IMR-90 (cell line): ENCODE results near the gene ABCB10. TPM values are rescaled to one million over a fixed set of nuclear protein-coding genes. Genes with fewer than 3 reads are reported as not detected.

Experiments used
- ATAC-seq: fragments of 200-7000 bp; cut with Tn5 transposase; 2 replicates; pipeline ENCODE4 v1.9.1; 2020; ENCODE audit warnings: low read depth, mild to moderate bottlenecking, moderate library complexity
- BruUV-seq: library from RNA; stranded (reverse); fragments of 400-500 nt; replicated peaks from 2 replicates; lab custom pipeline; 2021; lab: Mats Ljungman, UMichigan
- CTCF ChIA-PET: fragments of 300-600 bp; formaldehyde crosslinking; extraction: SDS; loops from one replicate; lab custom pipeline; 2021; ENCODE audit warnings: antibody characterized with exemption; lab: Yijun Ruan, JAX
- POLR2A ChIA-PET: fragments of 300-600 bp; sonication (Branson Sonifier 250); formaldehyde crosslinking; loops from one replicate; lab custom pipeline; 2022; ENCODE audit warnings: antibody characterized with exemption; ENCODE audit not compliant: unreplicated experiment; lab: Charles Lee
- DNase-seq: peaks from one replicate; pipeline ENCODE4 v3.0.0; 2013
- H2AFZ ChIP-seq: replicated peaks from 2 replicates; pipeline ENCODE3; 2013; ENCODE audit warnings: low read length, mild to moderate bottlenecking; ENCODE audit not compliant: poor library complexity
- H2AK5ac ChIP-seq: 2 replicates; pipeline ENCODE4 v1.6.1; 2013; ENCODE audit warnings: low read depth, low read length, inconsistent platforms
- H2AK9ac ChIP-seq: replicated peaks from 2 replicates; pipeline ENCODE3; 2013; ENCODE audit warnings: mild to moderate bottlenecking, low read depth, low read length, moderate library complexity; ENCODE audit not compliant: poor library complexity
- H2BK120ac ChIP-seq: 2 replicates; pipeline ENCODE4 v1.6.1; 2013; ENCODE audit warnings: low read depth, low read length, inconsistent platforms
- H2BK15ac ChIP-seq: 3 replicates; pipeline ENCODE4 v1.6.1; 2013; ENCODE audit warnings: low read depth, low read length, inconsistent platforms
- H2BK20ac ChIP-seq: 2 replicates; pipeline ENCODE4 v1.6.1; 2013; ENCODE audit warnings: low read depth, mild to moderate bottlenecking, inconsistent platforms, low read length, moderate library complexity
- H2BK5ac ChIP-seq: 2 replicates; pipeline ENCODE4 v1.6.1; 2013; ENCODE audit warnings: mild to moderate bottlenecking, low read depth, low read length, inconsistent platforms; ENCODE audit not compliant: poor library complexity, severe bottlenecking
- H3K14ac ChIP-seq: replicated peaks from 2 replicates; pipeline ENCODE4 v1.6.1; 2013; ENCODE audit warnings: low read depth, low read length, inconsistent platforms
- H3K18ac ChIP-seq: 2 replicates; pipeline ENCODE4 v1.6.1; 2013; ENCODE audit warnings: low read depth, low read length, control low read depth
- H3K23ac ChIP-seq: 2 replicates; pipeline ENCODE4 v1.6.1; 2013; ENCODE audit warnings: low read depth, low read length, inconsistent platforms
- H3K27ac ChIP-seq: 2 replicates; pipeline ENCODE4 v1.5.1; 2013; ENCODE audit warnings: mild to moderate bottlenecking, control low read depth, low read length; ENCODE audit not compliant: insufficient read depth
- H3K27me3 ChIP-seq: 2 replicates; pipeline ENCODE4 v1.6.1; 2013; ENCODE audit warnings: low read length; ENCODE audit not compliant: control insufficient read depth, insufficient read depth
- H3K36me3 ChIP-seq: 2 replicates; pipeline ENCODE4 v1.6.1; 2013; ENCODE audit warnings: low read length, mixed read lengths; ENCODE audit not compliant: control insufficient read depth, insufficient read depth
- H3K4ac ChIP-seq: 2 replicates; pipeline ENCODE4 v1.6.1; 2013; ENCODE audit warnings: low read depth, low read length, inconsistent platforms
- H3K4me1 ChIP-seq: 2 replicates; pipeline ENCODE4 v1.6.1; 2013; ENCODE audit warnings: low read length, mixed read lengths; ENCODE audit not compliant: control insufficient read depth, insufficient read depth
- H3K4me2 ChIP-seq: 2 replicates; pipeline ENCODE4 v1.6.1; 2013; ENCODE audit warnings: low read depth, mild to moderate bottlenecking, control low read depth, low read length, moderate library complexity
- H3K4me3 ChIP-seq: 2 replicates; pipeline ENCODE4 v1.5.1; 2013; ENCODE audit warnings: low read depth, mild to moderate bottlenecking, control low read depth, low read length, moderate library complexity; ENCODE audit not compliant: insufficient read depth
- H3K56ac ChIP-seq: 2 replicates; pipeline ENCODE4 v1.6.1; 2013; ENCODE audit warnings: low read length, inconsistent platforms; ENCODE audit not compliant: insufficient read depth; ENCODE audit errors: extremely low read depth
- H3K79me1 ChIP-seq, 2 experiments: 2 replicates each; pipeline ENCODE4 v1.6.1; 2013; ENCODE audit warnings: low read length in 2 of 2, inconsistent platforms in 1 of 2, low read depth in 1 of 2
- H3K9ac ChIP-seq: 2 replicates; pipeline ENCODE4 v1.6.1; 2013; ENCODE audit warnings: low read depth, low read length, control low read depth
- H3K9me1 ChIP-seq: 2 replicates; pipeline ENCODE4 v1.6.1; 2013; ENCODE audit warnings: low read length, inconsistent platforms; ENCODE audit not compliant: insufficient read depth
- H3K9me3 ChIP-seq: 2 replicates; pipeline ENCODE4 v1.6.1; 2013; ENCODE audit warnings: low read length; ENCODE audit not compliant: control insufficient read depth, insufficient read depth
- H4K20me1 ChIP-seq: 2 replicates; pipeline ENCODE4 v1.6.1; 2013; ENCODE audit warnings: low read length, inconsistent platforms; ENCODE audit not compliant: insufficient read depth
- H4K5ac ChIP-seq: 2 replicates; pipeline ENCODE4 v1.6.1; 2013; ENCODE audit warnings: mild to moderate bottlenecking, low read depth, low read length, control low read depth
- H4K8ac ChIP-seq, 2 experiments: 2 replicates each; pipeline ENCODE4 v1.6.1; 2013; ENCODE audit warnings: low read depth in 2 of 2, low read length in 2 of 2, control low read depth in 1 of 2, inconsistent platforms in 1 of 2
- H4K91ac ChIP-seq: 2 replicates; pipeline ENCODE4 v1.6.1; 2013; ENCODE audit warnings: low read depth, low read length, inconsistent platforms; ENCODE audit not compliant: insufficient read depth
- BHLHE40 ChIP-seq: fragments of 150-350 bp; IDR thresholded peaks from 2 replicates; pipeline ENCODE4 v1.6.1; 2016; ENCODE audit warnings: mild to moderate bottlenecking, low read depth, low read length
- CHD1 ChIP-seq: IDR thresholded peaks from 2 replicates; pipeline ENCODE4 v1.6.1; 2012; ENCODE audit warnings: low read depth, low read length, improper control_type of control experiment
- MAFK ChIP-seq: IDR thresholded peaks from 2 replicates; pipeline ENCODE4 v1.6.1; 2012; ENCODE audit warnings: low read depth, low read length, improper control_type of control experiment
- MXI1 ChIP-seq: IDR thresholded peaks from 2 replicates; pipeline ENCODE4 v1.6.1; 2012; ENCODE audit warnings: low read depth, mild to moderate bottlenecking, low read length, moderate library complexity, borderline replicate concordance
- POLR2A ChIP-seq: IDR thresholded peaks from 2 replicates; pipeline ENCODE4 v1.6.1; 2012; ENCODE audit warnings: mild to moderate bottlenecking, low read depth, low read length
- RAD21 ChIP-seq: IDR thresholded peaks from 2 replicates; pipeline ENCODE4 v1.6.1; 2012; ENCODE audit warnings: low read length, improper control_type of control experiment
- RCOR1 ChIP-seq: IDR thresholded peaks from 2 replicates; pipeline ENCODE4 v1.6.1; 2012; ENCODE audit warnings: mild to moderate bottlenecking, low read length, improper control_type of control experiment; ENCODE audit not compliant: insufficient replicate concordance
- RFX5 ChIP-seq: IDR thresholded peaks from 2 replicates; pipeline ENCODE4 v1.8.0; 2012; ENCODE audit warnings: low read depth, mild to moderate bottlenecking, low read length, moderate library complexity
- WGBS, 2 experiments: methylation state at CpG; one replicate each; pipeline versions ENCODE4 v1.1.5 to v1.1.7; 2013; ENCODE audit warnings: missing lambda C conversion rate in 2 of 2; ENCODE audit not compliant: insufficient read length in 1 of 2; ENCODE audit errors: extremely low coverage in 2 of 2; 5-methylcytosine and 5-hydroxymethylcytosine counted together
- dilution Hi-C: fragments of 300-500 bp; cut with HindIII; formaldehyde crosslinking; loops from one replicate; pipeline ENCODE4 v1.14.3; 2018; ENCODE audit warnings: low sequenced_read_pairs; ENCODE audit not compliant: unreplicated experiment
- in situ Hi-C: fragments of 300-500 bp; cut with MboI; formaldehyde crosslinking; loops from 3 replicates; pipeline ENCODE4 v1.14.3; 2019; ENCODE audit warnings: low sequenced_read_pairs, inconsistent platforms, mixed read lengths
- intact Hi-C: fragments of 100-400 bp; cut with micrococcal nuclease; formaldehyde crosslinking; loops from 2 replicates; pipeline ENCODE4 v1.10.0; 2022
- polyA plus RNA-seq, 3 experiments: library from polyadenylated mRNA; depleted of rRNA; stranded (reverse); fragments of >200 nt; gene quantifications; 2 replicates each; pipeline ENCODE4 v1.2.3, GENCODE V29; 2012; ENCODE audit warnings: low replicate concordance in 1 of 3
- total RNA-seq: library from RNA; depleted of rRNA; stranded (reverse); fragments of >200 nt; gene quantifications from 2 replicates; pipeline ENCODE4 v1.2.3, GENCODE V29; 2012
- TF ChIP-seq, protein P1 (sequence below): fragments of 150-350 bp; IDR thresholded peaks from 2 replicates; pipeline ENCODE4 v1.6.1; 2016; ENCODE audit warnings: low read depth, mild to moderate bottlenecking, low read length, moderate library complexity, borderline replicate concordance

The ABCB10 gene
- total and polyA plus RNA-seq, 2 of the 4 experiments (the other 2 are of a cell fraction): 6.5 to 10.9 TPM

DNA sequence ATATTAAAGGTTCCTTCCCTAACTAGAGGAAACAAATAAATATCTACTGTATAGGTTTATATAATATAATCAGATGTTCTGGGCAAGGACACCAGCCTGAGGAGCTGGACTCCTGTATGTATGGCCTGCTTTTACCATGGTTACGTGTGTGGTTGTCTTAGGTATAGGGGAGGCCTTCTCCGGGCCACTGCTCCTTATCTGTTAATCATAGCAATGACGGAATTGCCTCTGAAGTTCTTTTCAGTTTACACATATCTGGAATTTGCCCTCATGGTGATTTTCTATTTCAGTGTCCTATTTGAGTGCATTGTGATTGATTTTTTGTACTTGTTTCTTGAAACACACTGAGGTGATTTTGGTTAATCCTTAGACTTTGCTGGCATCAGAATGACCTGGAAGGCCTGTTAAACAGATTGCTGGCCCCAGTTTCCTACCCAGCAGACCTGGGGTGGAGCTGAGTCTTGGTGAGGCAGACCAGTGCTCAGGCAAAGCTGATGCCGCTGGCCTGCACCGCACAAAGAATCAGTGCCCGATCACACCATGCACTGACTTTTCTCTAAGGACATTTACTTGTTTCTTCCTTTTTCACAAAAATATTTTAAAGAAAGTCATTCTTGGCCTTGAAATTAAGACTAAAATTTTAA lies 18.5 kb downstream of the ABCB10 start:
- no peak overlapping the region for H3K56ac ChIP-seq
- DNase-seq: no peak

More for the DNA sequence above, 18.5 kb downstream of the ABCB10 start:
- Histone ChIP-seq H2BK20ac (no peak overlapping the region), H3K27me3 (no peaks in the 10 kb centered on the region), H3K9me3 (no peaks in the 10 kb centered on the region), H3K4me1 (no peaks in the 10 kb centered on the region), H3K79me1 (peaks cover 4 to 10% of the 10 kb centered on the region in 2 experiments; a peak in 2 of 4 replicates), H3K14ac (no peak overlapping the region), H2BK120ac (no peak overlapping the region), H4K8ac (no peak overlapping the region), H2BK5ac (no peak overlapping the region), H3K4me3 (no peak overlapping the region), H3K9ac (no peak overlapping the region), H3K23ac (no peak overlapping the region), H4K91ac (no peak overlapping the region), H3K4me2 (no peak overlapping the region), H3K9me1 (no peaks in the 10 kb centered on the region; the same call in 1 of the 2 replicates), H2AFZ (no peak overlapping the region), H3K18ac (no peak overlapping the region), H2AK5ac (no peak overlapping the region), H2AK9ac (no peak overlapping the region), H4K20me1 (no peaks in the 10 kb centered on the region), H3K27ac (no peak overlapping the region), H2BK15ac (no peak overlapping the region), H4K5ac (no peak overlapping the region), H3K36me3 (peaks cover 23% of the 10 kb centered on the region), H3K4ac (no peak overlapping the region)
- BruUV-seq: no TSS peak
- no CpG with 5 or more reads among the region's 6 CpGs for whole genome bisulfite sequencing, 2 experiments
- no peak for ATAC-seq
- POLR2A ChIA-PET: no interaction called here
- TF ChIP-seq RCOR1: no peak
- no peak for TF ChIP-seq BHLHE40
- no peak for TF ChIP-seq MAFK
- no peak for TF ChIP-seq POLR2A
- TF ChIP-seq, protein P1, sequence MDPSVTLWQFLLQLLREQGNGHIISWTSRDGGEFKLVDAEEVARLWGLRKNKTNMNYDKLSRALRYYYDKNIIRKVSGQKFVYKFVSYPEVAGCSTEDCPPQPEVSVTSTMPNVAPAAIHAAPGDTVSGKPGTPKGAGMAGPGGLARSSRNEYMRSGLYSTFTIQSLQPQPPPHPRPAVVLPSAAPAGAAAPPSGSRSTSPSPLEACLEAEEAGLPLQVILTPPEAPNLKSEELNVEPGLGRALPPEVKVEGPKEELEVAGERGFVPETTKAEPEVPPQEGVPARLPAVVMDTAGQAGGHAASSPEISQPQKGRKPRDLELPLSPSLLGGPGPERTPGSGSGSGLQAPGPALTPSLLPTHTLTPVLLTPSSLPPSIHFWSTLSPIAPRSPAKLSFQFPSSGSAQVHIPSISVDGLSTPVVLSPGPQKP: no peak
- no peak for TF ChIP-seq RAD21
- TF ChIP-seq RFX5: no peak
- no peak for TF ChIP-seq CHD1
- TF ChIP-seq MXI1: no peak
- in situ Hi-C loops (no loop called here), intact Hi-C loops (no loop called here), dilution Hi-C loops (no loop called here)
- CTCF ChIA-PET: no interaction called here
